ENCODE data around the gene SYT12. TPM values are rescaled to one million over a fixed set of nuclear protein-coding genes. Genes with fewer than 3 reads are reported as not detected.

The SYT12 gene
- polyA plus RNA-seq, 1 donor from 2014 or later, result 2.3 TPM

DNA sequence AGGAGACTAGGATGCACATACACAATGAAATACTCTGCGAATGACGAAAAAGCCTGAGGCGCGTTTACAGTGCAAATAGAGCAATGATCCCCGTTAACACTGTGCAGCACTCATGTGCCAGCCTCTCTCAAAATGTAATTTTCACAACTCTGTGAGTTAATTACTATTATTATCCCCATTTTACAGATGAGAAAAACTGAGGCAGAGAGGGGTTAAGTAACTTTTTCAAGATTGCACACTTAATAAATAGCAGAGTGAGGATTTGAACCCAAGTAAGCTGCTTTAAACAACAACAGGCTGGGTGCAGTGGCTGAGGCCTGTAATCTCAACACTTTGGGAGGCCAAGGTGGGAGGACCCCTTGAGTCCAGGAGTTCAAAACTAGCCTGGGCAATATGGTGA is 21.6 kb upstream of the SYT12 start:
- Histone ChIP-seq H3K27me3 (ENCODE audit: insufficient read depth, low read depth, low read length) (no peaks in the 10 kb centered on the region), H3K9me2 (ENCODE audit: insufficient read depth, low read length) (no peaks in the 10 kb centered on the region), H3F3A (ENCODE audit: insufficient read depth, low read length, poor library complexity, severe bottlenecking) (no peaks in the 10 kb centered on the region), H3K4me3 (ENCODE audit: low read length) (no peak overlapping the region), H3K36me3 (ENCODE audit: insufficient read depth, low read length) (no peaks in the 10 kb centered on the region), H3K9me3 (ENCODE audit: low read length) (no peaks in the 10 kb centered on the region), H3K4me2 (ENCODE audit: low read length) (no peak overlapping the region), H3K27ac (ENCODE audit: low read length) (no peak overlapping the region), H3K79me2 (replicated peaks; ENCODE audit: insufficient read depth, low read length) (no peaks in the 10 kb centered on the region), H4K20me1 (ENCODE audit: insufficient read depth) (no peaks in the 10 kb centered on the region), H2AFZ (ENCODE audit: low read depth, low read length) (no peak overlapping the region), H3K9ac (ENCODE audit: low read length) (no peak overlapping the region)
- no peak for TF ChIP-seq SMC3 (conservative IDR thresholded peaks at IDR 0.05; ENCODE audit: poor library complexity)
- no peak for TF ChIP-seq RAD21 (conservative IDR thresholded peaks at IDR 0.05)
- TF ChIP-seq, protein P1, sequence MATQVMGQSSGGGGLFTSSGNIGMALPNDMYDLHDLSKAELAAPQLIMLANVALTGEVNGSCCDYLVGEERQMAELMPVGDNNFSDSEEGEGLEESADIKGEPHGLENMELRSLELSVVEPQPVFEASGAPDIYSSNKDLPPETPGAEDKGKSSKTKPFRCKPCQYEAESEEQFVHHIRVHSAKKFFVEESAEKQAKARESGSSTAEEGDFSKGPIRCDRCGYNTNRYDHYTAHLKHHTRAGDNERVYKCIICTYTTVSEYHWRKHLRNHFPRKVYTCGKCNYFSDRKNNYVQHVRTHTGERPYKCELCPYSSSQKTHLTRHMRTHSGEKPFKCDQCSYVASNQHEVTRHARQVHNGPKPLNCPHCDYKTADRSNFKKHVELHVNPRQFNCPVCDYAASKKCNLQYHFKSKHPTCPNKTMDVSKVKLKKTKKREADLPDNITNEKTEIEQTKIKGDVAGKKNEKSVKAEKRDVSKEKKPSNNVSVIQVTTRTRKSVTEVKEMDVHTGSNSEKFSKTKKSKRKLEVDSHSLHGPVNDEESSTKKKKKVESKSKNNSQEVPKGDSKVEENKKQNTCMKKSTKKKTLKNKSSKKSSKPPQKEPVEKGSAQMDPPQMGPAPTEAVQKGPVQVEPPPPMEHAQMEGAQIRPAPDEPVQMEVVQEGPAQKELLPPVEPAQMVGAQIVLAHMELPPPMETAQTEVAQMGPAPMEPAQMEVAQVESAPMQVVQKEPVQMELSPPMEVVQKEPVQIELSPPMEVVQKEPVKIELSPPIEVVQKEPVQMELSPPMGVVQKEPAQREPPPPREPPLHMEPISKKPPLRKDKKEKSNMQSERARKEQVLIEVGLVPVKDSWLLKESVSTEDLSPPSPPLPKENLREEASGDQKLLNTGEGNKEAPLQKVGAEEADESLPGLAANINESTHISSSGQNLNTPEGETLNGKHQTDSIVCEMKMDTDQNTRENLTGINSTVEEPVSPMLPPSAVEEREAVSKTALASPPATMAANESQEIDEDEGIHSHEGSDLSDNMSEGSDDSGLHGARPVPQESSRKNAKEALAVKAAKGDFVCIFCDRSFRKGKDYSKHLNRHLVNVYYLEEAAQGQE (IDR thresholded peaks at IDR 0.05; ENCODE audit: borderline replicate concordance), result no peak
- no peak for TF ChIP-seq EZH2 (IDR thresholded peaks at IDR 0.05; ENCODE audit: borderline replicate concordance, insufficient read depth, low read length, poor library complexity, severe bottlenecking)
- TF ChIP-seq, protein P2, sequence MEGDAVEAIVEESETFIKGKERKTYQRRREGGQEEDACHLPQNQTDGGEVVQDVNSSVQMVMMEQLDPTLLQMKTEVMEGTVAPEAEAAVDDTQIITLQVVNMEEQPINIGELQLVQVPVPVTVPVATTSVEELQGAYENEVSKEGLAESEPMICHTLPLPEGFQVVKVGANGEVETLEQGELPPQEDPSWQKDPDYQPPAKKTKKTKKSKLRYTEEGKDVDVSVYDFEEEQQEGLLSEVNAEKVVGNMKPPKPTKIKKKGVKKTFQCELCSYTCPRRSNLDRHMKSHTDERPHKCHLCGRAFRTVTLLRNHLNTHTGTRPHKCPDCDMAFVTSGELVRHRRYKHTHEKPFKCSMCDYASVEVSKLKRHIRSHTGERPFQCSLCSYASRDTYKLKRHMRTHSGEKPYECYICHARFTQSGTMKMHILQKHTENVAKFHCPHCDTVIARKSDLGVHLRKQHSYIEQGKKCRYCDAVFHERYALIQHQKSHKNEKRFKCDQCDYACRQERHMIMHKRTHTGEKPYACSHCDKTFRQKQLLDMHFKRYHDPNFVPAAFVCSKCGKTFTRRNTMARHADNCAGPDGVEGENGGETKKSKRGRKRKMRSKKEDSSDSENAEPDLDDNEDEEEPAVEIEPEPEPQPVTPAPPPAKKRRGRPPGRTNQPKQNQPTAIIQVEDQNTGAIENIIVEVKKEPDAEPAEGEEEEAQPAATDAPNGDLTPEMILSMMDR (IDR thresholded peaks at IDR 0.05; ENCODE audit: poor library complexity, severe bottlenecking), result no peak
- TF ChIP-seq POLR2AphosphoS5 (IDR thresholded peaks at IDR 0.05), result no peak
- no peak for TF ChIP-seq MXI1 (conservative IDR thresholded peaks at IDR 0.05; ENCODE audit: poor library complexity, severe bottlenecking)
- no peak for TF ChIP-seq EP300 (conservative IDR thresholded peaks at IDR 0.05; ENCODE audit: poor library complexity, severe bottlenecking)
- no peak for TF ChIP-seq TAF1 (IDR thresholded peaks at IDR 0.05; ENCODE audit: low read depth)

DNA sequence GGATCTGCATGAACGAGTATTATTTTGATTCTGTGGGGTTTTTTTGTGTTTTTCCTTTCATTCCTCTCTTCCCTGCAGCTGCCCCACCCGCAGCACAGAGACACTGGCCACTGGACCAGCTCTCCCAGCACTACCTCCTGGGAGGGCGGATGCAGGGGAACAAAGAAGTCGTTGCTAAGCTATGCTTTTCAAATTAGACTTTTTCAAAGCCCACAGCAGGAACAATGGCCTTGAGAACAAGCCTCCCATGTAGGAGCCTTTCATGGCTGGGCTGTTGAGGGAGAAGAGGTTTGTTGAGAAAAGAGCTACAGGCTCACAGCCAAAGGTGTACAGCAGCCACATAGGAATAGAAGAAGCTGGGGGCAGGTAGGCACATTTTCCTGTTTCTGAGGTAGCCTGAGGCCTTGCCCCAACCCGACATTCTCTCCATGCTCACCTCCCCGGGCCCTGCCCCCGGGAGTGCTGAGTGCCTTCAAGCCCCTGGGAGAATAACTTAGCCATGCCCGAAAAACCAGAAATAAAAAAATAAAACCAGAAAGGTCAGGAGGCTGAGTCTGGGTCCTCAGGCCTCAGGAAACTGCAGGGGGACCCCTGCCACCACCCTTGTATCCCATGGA is 20.5 kb upstream of the SYT12 start:
- no peak overlapping the region for H3K9ac ChIP-seq (ENCODE audit: low read length)
- peak overlapping the region; percentile 12 for H2AFZ ChIP-seq (ENCODE audit: low read depth, low read length)

More for the DNA sequence above, 20.5 kb upstream of the SYT12 start:
- Histone ChIP-seq H3K9me2 (ENCODE audit: insufficient read depth, low read length) (no peaks in the 10 kb centered on the region), H3K79me2 (replicated peaks; ENCODE audit: insufficient read depth, low read length) (no peaks in the 10 kb centered on the region), H3K27me3 (ENCODE audit: insufficient read depth, low read depth, low read length) (no peaks in the 10 kb centered on the region), H3K36me3 (ENCODE audit: insufficient read depth, low read length) (no peaks in the 10 kb centered on the region), H3K4me2 (ENCODE audit: low read length) (no peak overlapping the region), H3F3A (ENCODE audit: insufficient read depth, low read length, poor library complexity, severe bottlenecking) (no peaks in the 10 kb centered on the region), H3K9me3 (ENCODE audit: low read length) (no peaks in the 10 kb centered on the region), H4K20me1 (ENCODE audit: insufficient read depth) (no peaks in the 10 kb centered on the region), H3K4me3 (ENCODE audit: low read length) (no peak overlapping the region), H3K27ac (ENCODE audit: low read length) (no peak overlapping the region)
- no peak for TF ChIP-seq SMC3 (conservative IDR thresholded peaks at IDR 0.05; ENCODE audit: poor library complexity)
- TF ChIP-seq, protein P2 (IDR thresholded peaks at IDR 0.05; ENCODE audit: poor library complexity, severe bottlenecking), result no peak
- TF ChIP-seq RAD21 (conservative IDR thresholded peaks at IDR 0.05), result no peak
- no peak for TF ChIP-seq MXI1 (conservative IDR thresholded peaks at IDR 0.05; ENCODE audit: poor library complexity, severe bottlenecking)
- TF ChIP-seq POLR2AphosphoS5 (IDR thresholded peaks at IDR 0.05), result no peak
- no peak for TF ChIP-seq EZH2 (IDR thresholded peaks at IDR 0.05; ENCODE audit: borderline replicate concordance, insufficient read depth, low read length, poor library complexity, severe bottlenecking)
- TF ChIP-seq EP300 (conservative IDR thresholded peaks at IDR 0.05; ENCODE audit: poor library complexity, severe bottlenecking), result no peak
- no peak for TF ChIP-seq TAF1 (IDR thresholded peaks at IDR 0.05; ENCODE audit: low read depth)
- TF ChIP-seq, protein P1 (IDR thresholded peaks at IDR 0.05; ENCODE audit: borderline replicate concordance), result no peak

Data from neural cell (in vitro differentiated cells).